Measurements from ENCODE around the gene ARID5A. TPM values are rescaled to one million over a fixed set of nuclear protein-coding genes. Genes with fewer than 3 reads are reported as not detected.

The ARID5A gene
- total RNA-seq, 4 donors from 2014 or later: 2.8 to 25.9 (median 5.7) TPM

GRCh38 chr2:96548558-96549465 is 12.3 kb downstream of the ARID5A start:
- H3K9me3 ChIP-seq: no peaks in the 10 kb centered on the region
- intact Hi-C loops (cut with DNase I): no loop called here
- DNase-seq: no peak
- TF ChIP-seq POLR2A (IDR thresholded peaks at IDR 0.05) (no peak), CTCF (IDR thresholded peaks at IDR 0.05) (no peak)
- peaks cover 1 to 55% (median 8%) of the 10 kb centered on the region in 3 donors for H3K4me1 ChIP-seq
- peaks cover 14 to 61% (median 21%) of the 10 kb centered on the region in 3 donors for H3K36me3 ChIP-seq
- 73 to 74% methylated on average over 5 to 10 of the region's 24 CpGs for whole genome bisulfite sequencing, 2 donors
- no peaks in the 10 kb centered on the region for H3K27me3 ChIP-seq
- H3K27ac ChIP-seq: peak overlapping the region in 1 of 4 donors; percentile 11
- H3K4me3 ChIP-seq: no peak overlapping the region

- Histone ChIP-seq H3K27ac (no peak overlapping the region), H3K36me3 (peaks cover 14 to 61% (median 21%) of the 10 kb centered on the region in 3 donors), H3K4me1 (peaks cover 7 to 61% (median 14%) of the 10 kb centered on the region in 3 donors), H3K4me3 (no peak overlapping the region), H3K27me3 (no peaks in the 10 kb centered on the region), H3K9me3 (no peaks in the 10 kb centered on the region)
- intact Hi-C loops (cut with DNase I): no loop called here
- TF ChIP-seq POLR2A (IDR thresholded peaks at IDR 0.05): no peak
- no peak for TF ChIP-seq CTCF (IDR thresholded peaks at IDR 0.05)
- DNase-seq: no peak
- WGBS, 2 donors: 50 to 76% methylated on average over 1 to 2 of the region's 4 CpGs
Measured at GRCh38 chr2:96549466-96549785, 12.9 kb downstream of the ARID5A start.

GRCh38 chr2:96549967-96550786 is 13.6 kb downstream of the ARID5A start:
- peaks cover 7 to 66% (median 16%) of the 10 kb centered on the region in 3 donors for H3K4me1 ChIP-seq
- 92 to 96% methylated on average over 5 to 8 of the region's 61 CpGs for WGBS, 2 donors
- H3K36me3 ChIP-seq: peaks cover 14 to 61% (median 21%) of the 10 kb centered on the region in 3 donors
- no peaks in the 10 kb centered on the region for H3K9me3 ChIP-seq
- peak; percentile 46 to 85 (median 70) for TF ChIP-seq CTCF (IDR thresholded peaks at IDR 0.05)
- TF ChIP-seq POLR2A (IDR thresholded peaks at IDR 0.05): no peak
- DNase-seq: no peak
- no peak overlapping the region for H3K4me3 ChIP-seq
- H3K27me3 ChIP-seq: no peaks in the 10 kb centered on the region
- no peak overlapping the region for H3K27ac ChIP-seq
- intact Hi-C loops (cut with DNase I): no loop called here

GRCh38 chr2:96550787-96551604 is 14.4 kb downstream of the ARID5A start:
- Histone ChIP-seq H3K36me3 (peaks cover 14 to 61% (median 21%) of the 10 kb centered on the region in 3 donors), H3K27ac (no peak overlapping the region), H3K4me3 (no peak overlapping the region), H3K4me1 (peaks cover 7 to 58% (median 14%) of the 10 kb centered on the region in 3 donors), H3K9me3 (no peaks in the 10 kb centered on the region), H3K27me3 (no peaks in the 10 kb centered on the region)
- TF ChIP-seq POLR2A (IDR thresholded peaks at IDR 0.05) (no peak), CTCF (IDR thresholded peaks at IDR 0.05) (no peak)
- DNase-seq: no peak
- intact Hi-C loops (cut with DNase I): no loop called here
- 90 to 92% methylated on average over 2 of the region's 14 CpGs for WGBS, 2 donors
